Neural cell (in vitro differentiated cells): ENCODE measurements around the gene TUBD1.

Experiments
- EZH2 ChIP-seq: fragments of 200-600, 300-800 bp; shearing (Covaris generic), sonication (generic); IDR thresholded peaks from 2 replicates; pipeline ENCODE4 v1.6.1; 2014; ENCODE audit warnings: antibody characterized with exemption, low read length, borderline replicate concordance, mild to moderate bottlenecking; ENCODE audit not compliant: insufficient read depth, poor library complexity, severe bottlenecking
- POLR2AphosphoS5 ChIP-seq: IDR thresholded peaks from 2 replicates; pipeline ENCODE4 v1.6.1; 2012
- TAF1 ChIP-seq: IDR thresholded peaks from 2 replicates; pipeline ENCODE4 v1.6.1; 2012; ENCODE audit warnings: low read depth
- TF ChIP-seq, protein P1 (sequence below): fragments of 450-650 bp; IDR thresholded peaks from 2 replicates; pipeline ENCODE4 v1.5.1; 2014; ENCODE audit warnings: antibody characterized with exemption, mild to moderate bottlenecking, moderate library complexity; ENCODE audit not compliant: poor library complexity, severe bottlenecking

DNA sequence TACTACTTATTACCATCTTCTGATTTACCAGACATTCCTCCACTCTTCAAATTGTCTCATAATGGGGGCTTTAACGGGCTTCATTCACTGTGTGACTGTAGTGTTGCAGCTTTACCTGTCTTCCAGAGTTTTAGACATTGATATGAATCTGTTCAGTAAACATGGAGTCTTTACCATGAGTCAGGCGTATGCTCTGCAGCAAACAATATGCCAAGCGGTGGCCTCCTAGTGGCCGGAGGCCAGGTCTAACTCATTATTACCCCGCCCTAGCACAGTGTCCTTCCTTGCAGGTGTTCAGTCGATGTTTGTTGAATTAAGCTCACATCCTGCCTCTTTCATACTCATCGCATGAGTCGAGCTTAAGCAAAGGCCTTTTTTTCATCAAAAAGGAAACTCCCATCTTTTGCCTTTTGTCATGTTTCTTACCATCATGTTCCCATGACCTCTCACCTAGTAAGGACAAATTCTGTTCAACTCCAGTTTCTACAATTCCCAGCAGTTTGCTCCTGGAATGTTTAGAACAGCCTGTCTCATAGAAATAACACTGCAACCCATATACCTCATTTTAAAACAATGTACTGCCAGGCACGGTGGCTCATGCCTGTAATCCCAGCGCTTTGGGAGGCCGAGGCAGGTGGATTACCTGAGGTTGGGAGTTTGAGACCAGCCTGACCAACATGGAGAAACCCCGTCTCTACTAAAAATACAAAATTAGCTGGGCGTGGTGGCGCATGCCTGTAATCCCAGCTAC lies 39.4 kb downstream of the TUBD1 start:
- TF ChIP-seq, protein P1, sequence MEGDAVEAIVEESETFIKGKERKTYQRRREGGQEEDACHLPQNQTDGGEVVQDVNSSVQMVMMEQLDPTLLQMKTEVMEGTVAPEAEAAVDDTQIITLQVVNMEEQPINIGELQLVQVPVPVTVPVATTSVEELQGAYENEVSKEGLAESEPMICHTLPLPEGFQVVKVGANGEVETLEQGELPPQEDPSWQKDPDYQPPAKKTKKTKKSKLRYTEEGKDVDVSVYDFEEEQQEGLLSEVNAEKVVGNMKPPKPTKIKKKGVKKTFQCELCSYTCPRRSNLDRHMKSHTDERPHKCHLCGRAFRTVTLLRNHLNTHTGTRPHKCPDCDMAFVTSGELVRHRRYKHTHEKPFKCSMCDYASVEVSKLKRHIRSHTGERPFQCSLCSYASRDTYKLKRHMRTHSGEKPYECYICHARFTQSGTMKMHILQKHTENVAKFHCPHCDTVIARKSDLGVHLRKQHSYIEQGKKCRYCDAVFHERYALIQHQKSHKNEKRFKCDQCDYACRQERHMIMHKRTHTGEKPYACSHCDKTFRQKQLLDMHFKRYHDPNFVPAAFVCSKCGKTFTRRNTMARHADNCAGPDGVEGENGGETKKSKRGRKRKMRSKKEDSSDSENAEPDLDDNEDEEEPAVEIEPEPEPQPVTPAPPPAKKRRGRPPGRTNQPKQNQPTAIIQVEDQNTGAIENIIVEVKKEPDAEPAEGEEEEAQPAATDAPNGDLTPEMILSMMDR, result no peak
- TF ChIP-seq EZH2, result no peak
- TF ChIP-seq TAF1, result no peak
- no peak for TF ChIP-seq POLR2AphosphoS5
